CD14-positive monocyte (primary cell): ENCODE results near the gene MBD5. TPM values are rescaled to one million over a fixed set of nuclear protein-coding genes. Genes with fewer than 3 reads are reported as not detected.

Experiments used
- DNase-seq, 3 donors: peaks; one replicate each; pipeline ENCODE4 v3.0.0-alpha.2; 2011 to 2022
- H2AFZ ChIP-seq: 2 replicates; pipeline ENCODE4 v1.6.0; 2012; ENCODE audit warnings: mild to moderate bottlenecking, low read depth, low read length, inconsistent platforms; ENCODE audit not compliant: insufficient read depth, poor library complexity, severe bottlenecking
- H3K27ac ChIP-seq, 2 donors: 1 replicate in 1 of 2; 2 replicates in 1 of 2; pipeline ENCODE4 v1.5.1; 2012 to 2013; ENCODE audit warnings: low read length in 2 of 2, control low read depth in 1 of 2, inconsistent platforms in 1 of 2, low read depth in 1 of 2, mild to moderate bottlenecking in 1 of 2
- H3K27me3 ChIP-seq, 2 donors: one replicate each; pipeline versions ENCODE4 v1.6.0 to v1.6.1; 2011 to 2013; ENCODE audit warnings: low read length in 2 of 2; ENCODE audit not compliant: control insufficient read depth in 2 of 2, insufficient read depth in 2 of 2
- H3K36me3 ChIP-seq, 2 donors: replicated peaks in 1 of 2; 1 replicate in 1 of 2; 2 replicates in 1 of 2; pipeline versions ENCODE4 v1.5.1 to v1.6.1; 2012 to 2013; ENCODE audit warnings: low read length in 2 of 2, control low read depth in 1 of 2, inconsistent platforms in 1 of 2, mild to moderate bottlenecking in 1 of 2; ENCODE audit not compliant: insufficient read depth in 2 of 2, control insufficient read depth in 1 of 2
- H3K4me1 ChIP-seq, 2 donors: 1 replicate in 1 of 2; 2 replicates in 1 of 2; pipeline versions ENCODE4 v1.5.1 to v1.6.1; 2012 to 2013; ENCODE audit warnings: low read length in 2 of 2, control low read depth in 1 of 2, inconsistent platforms in 1 of 2, mild to moderate bottlenecking in 1 of 2, moderate library complexity in 1 of 2; ENCODE audit not compliant: insufficient read depth in 2 of 2, control insufficient read depth in 1 of 2
- H3K4me2 ChIP-seq: replicated peaks from 2 replicates; pipeline ENCODE3; 2012; ENCODE audit warnings: low read length, moderate library complexity, mild to moderate bottlenecking; ENCODE audit not compliant: poor library complexity, severe bottlenecking; ENCODE audit errors: extremely low read depth
- H3K4me3 ChIP-seq, 3 experiments: fragments of 200-600 bp in 1 of 3; sonication (generic) in 1 of 3; replicated peaks in 1 of 3; 1 replicate in 2 of 3; 2 replicates in 1 of 3; pipeline ENCODE4 v1.5.1; 2011 to 2013; ENCODE audit warnings: low read length in 3 of 3, mild to moderate bottlenecking in 3 of 3, control low read depth in 2 of 3, low read depth in 2 of 3, inconsistent platforms in 1 of 3, moderate library complexity in 1 of 3
- H3K79me2 ChIP-seq: 2 replicates; pipeline ENCODE4 v1.6.0; 2012; ENCODE audit warnings: mild to moderate bottlenecking, control low read depth, inconsistent platforms, low read length, moderate library complexity; ENCODE audit not compliant: insufficient read depth
- H3K9ac ChIP-seq: 2 replicates; pipeline ENCODE4 v1.6.0; 2017; ENCODE audit warnings: low read length, mild to moderate bottlenecking; ENCODE audit not compliant: insufficient read depth, poor library complexity, severe bottlenecking
- H3K9me3 ChIP-seq, 2 donors: replicated peaks in 1 of 2; 1 replicate in 1 of 2; 2 replicates in 1 of 2; pipeline versions ENCODE4 v1.5.1 to v1.6.1; 2012 to 2013; ENCODE audit warnings: low read length in 2 of 2, control low read depth in 1 of 2; ENCODE audit not compliant: control insufficient read depth in 1 of 2, insufficient read depth in 1 of 2
- H4K20me1 ChIP-seq: 2 replicates; pipeline ENCODE4 v1.6.0; 2012; ENCODE audit warnings: mild to moderate bottlenecking, low read length, control low read depth, moderate library complexity; ENCODE audit not compliant: insufficient read depth
- H3K27ac Mint-ChIP-seq, 7 donors: one replicate each; pipeline ENCODE4 v1.8.0; 2020; ENCODE audit warnings: mild to moderate bottlenecking in 7 of 7, mixed read lengths in 7 of 7, moderate library complexity in 6 of 7, inconsistent platforms in 2 of 7
- H3K27me3 Mint-ChIP-seq, 3 donors: one replicate each; pipeline ENCODE4 v1.8.0; 2021 to 2022; ENCODE audit warnings: low read depth in 3 of 3, mild to moderate bottlenecking in 3 of 3, mixed read lengths in 3 of 3, moderate library complexity in 3 of 3, inconsistent platforms in 1 of 3
- H3K36me3 Mint-ChIP-seq, 2 donors: one replicate each; pipeline ENCODE4 v1.8.0; 2020; ENCODE audit warnings: mixed read lengths in 2 of 2, inconsistent platforms in 1 of 2, mild to moderate bottlenecking in 1 of 2
- H3K4me1 Mint-ChIP-seq: one replicate; pipeline ENCODE4 v1.8.0; 2020; ENCODE audit warnings: mild to moderate bottlenecking, mixed read lengths
- H3K4me3 Mint-ChIP-seq, 2 donors: one replicate each; pipeline ENCODE4 v1.8.0; 2020; ENCODE audit warnings: mild to moderate bottlenecking in 2 of 2, mixed read lengths in 2 of 2, moderate library complexity in 1 of 2
- H3K9me3 Mint-ChIP-seq, 7 donors: one replicate each; pipeline ENCODE4 v1.8.0; 2020 to 2022; ENCODE audit warnings: mixed read lengths in 7 of 7, mild to moderate bottlenecking in 6 of 7, moderate library complexity in 6 of 7, inconsistent platforms in 2 of 7
- CTCF ChIP-seq: fragments of 200-600 bp; IDR thresholded peaks from one replicate; pipeline ENCODE4 v1.8.0; 2022; ENCODE audit warnings: antibody characterized with exemption, mild to moderate bottlenecking
- WGBS: methylation state at CpG from one replicate; pipeline ENCODE4 v1.1.5; 2013; ENCODE audit warnings: missing lambda C conversion rate; ENCODE audit not compliant: insufficient coverage; 5-methylcytosine and 5-hydroxymethylcytosine counted together
- intact Hi-C, 2 donors: fragments of 100-400 bp; cut with micrococcal nuclease; formaldehyde crosslinking; loops; one replicate each; pipeline versions ENCODE4 v1.15.0 to v1.15.1; 2023
- polyA plus RNA-seq, 3 donors: library from polyadenylated mRNA; depleted of rRNA in 1 of 3; unstranded in 2 of 3; stranded (reverse) in 1 of 3; fragments of 300-500 nt in 2 of 3; fragments of >200 nt in 1 of 3; fragmentation: Illumina TruSeq in 2 of 3; gene quantifications; 1 replicate in 2 of 3; 2 replicates in 1 of 3; pipeline ENCODE4 v1.2.3, GENCODE V29; 2012 to 2021

Gene MBD5
- polyA plus RNA-seq, 3 donors, result 2.3 to 5.7 (median 3.5) TPM

- no peak overlapping the region for H3K27ac Mint-ChIP-seq
- WGBS, result 100% methylated on average over 1 of the region's 4 CpGs
- no peak for TF ChIP-seq CTCF
- Histone ChIP-seq H2AFZ (no peak overlapping the region), H4K20me1 (no peaks in the 10 kb centered on the region), H3K4me1 (no peaks in the 10 kb centered on the region), H3K4me2 (no peak overlapping the region), H3K9me3 (no peaks in the 10 kb centered on the region), H3K36me3 (no peaks in the 10 kb centered on the region), H3K4me3 (no peak overlapping the region), H3K27ac (no peak overlapping the region), H3K9ac (no peak overlapping the region), H3K79me2 (no peaks in the 10 kb centered on the region), H3K27me3 (no peaks in the 10 kb centered on the region)
- no peaks in the 10 kb centered on the region for H3K4me1 Mint-ChIP-seq
- H3K9me3 Mint-ChIP-seq, result peaks cover 0 to 3% (median 0%) of the 10 kb centered on the region in 7 donors
- no peak for DNase-seq
- intact Hi-C loops, result no loop called here
- H3K4me3 Mint-ChIP-seq, result no peak overlapping the region
- H3K36me3 Mint-ChIP-seq, result peaks cover 3 to 8% of the 10 kb centered on the region in 2 donors
- H3K27me3 Mint-ChIP-seq, result no peaks in the 10 kb centered on the region
These were observed 281.6 kb downstream of the MBD5 start for GRCh38 chr2:148302526-148302925.

GRCh38 chr2:148303161-148303560 is 282.3 kb downstream of the MBD5 start:
- Histone ChIP-seq H3K4me3 (no peak overlapping the region), H3K79me2 (no peaks in the 10 kb centered on the region), H2AFZ (no peak overlapping the region), H4K20me1 (no peaks in the 10 kb centered on the region), H3K9me3 (no peaks in the 10 kb centered on the region), H3K27ac (no peak overlapping the region), H3K27me3 (no peaks in the 10 kb centered on the region), H3K4me1 (no peaks in the 10 kb centered on the region), H3K9ac (no peak overlapping the region), H3K4me2 (no peak overlapping the region), H3K36me3 (no peaks in the 10 kb centered on the region)
- no peak overlapping the region for H3K4me3 Mint-ChIP-seq
- no peaks in the 10 kb centered on the region for H3K4me1 Mint-ChIP-seq
- peaks cover 3 to 8% of the 10 kb centered on the region in 2 donors for H3K36me3 Mint-ChIP-seq
- H3K9me3 Mint-ChIP-seq, result peaks cover 0 to 3% (median 0%) of the 10 kb centered on the region in 7 donors
- no peak for DNase-seq
- H3K27me3 Mint-ChIP-seq, result peaks cover 0 to 1% (median 0%) of the 10 kb centered on the region in 3 donors
- WGBS, result 33% methylated on average over 1 of the region's 2 CpGs
- no peak for TF ChIP-seq CTCF
- intact Hi-C loops, result no loop called here
- H3K27ac Mint-ChIP-seq, result no peak overlapping the region
